HEK293 (cell line): ENCODE data around the gene PTCD1.

ENCODE experiments used
- MYNN ChIP-seq: fragments of 450-650 bp; formaldehyde crosslinking; IDR thresholded peaks from 2 replicates; pipeline ENCODE4 v1.5.1; 2016; ENCODE audit warnings: missing biosample characterization, missing genetic modification characterization, borderline replicate concordance
- ZNF23 ChIP-seq: fragments of 450-650 bp; formaldehyde crosslinking; IDR thresholded peaks from 2 replicates; pipeline ENCODE4 v1.5.1; 2016; ENCODE audit warnings: missing biosample characterization, missing genetic modification characterization, borderline replicate concordance
- ZNF292 ChIP-seq: fragments of 450-650 bp; formaldehyde crosslinking; IDR thresholded peaks from 2 replicates; pipeline ENCODE4 v1.5.1; 2016; ENCODE audit warnings: low read depth, missing biosample characterization, missing genetic modification characterization, borderline replicate concordance
- ZNF621 ChIP-seq: fragments of 450-650 bp; formaldehyde crosslinking; IDR thresholded peaks from 2 replicates; pipeline ENCODE4 v1.5.1; 2017; ENCODE audit warnings: missing biosample characterization, missing genetic modification characterization
- TF ChIP-seq, protein P1 (sequence below): fragments of 450-650 bp; formaldehyde crosslinking; IDR thresholded peaks from 2 replicates; pipeline ENCODE4 v1.5.1; 2016; ENCODE audit warnings: missing biosample characterization, missing genetic modification characterization, low read depth

DNA sequence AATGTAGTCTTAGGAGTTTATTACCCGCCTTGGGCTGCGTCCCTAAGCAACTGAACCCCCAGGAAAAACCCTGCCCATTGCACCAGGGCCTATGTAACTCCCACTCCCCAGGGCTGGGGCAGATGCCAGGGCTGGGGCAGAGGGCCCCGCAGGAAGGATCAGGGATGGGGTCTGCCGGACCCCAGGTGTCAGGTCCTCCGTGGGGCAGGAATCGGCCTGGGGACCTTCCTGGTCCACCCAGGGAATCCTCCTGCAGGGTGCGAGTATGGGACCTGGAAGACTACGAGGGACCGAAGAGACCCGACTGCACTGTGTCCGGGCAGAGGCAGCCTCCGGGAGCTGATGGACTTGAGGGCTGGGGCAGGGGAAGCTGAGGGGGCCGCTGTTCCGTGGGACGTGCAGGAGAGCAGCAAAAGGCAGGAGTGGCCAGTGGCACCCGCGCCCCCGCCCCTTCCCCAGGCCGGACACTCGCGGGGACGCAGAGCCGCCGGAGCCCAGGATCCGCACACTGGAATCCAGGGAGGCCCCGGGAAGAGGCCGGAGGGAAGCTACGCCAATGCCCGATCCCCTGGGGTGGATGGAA lies 29.8 kb upstream of the PTCD1 start:
- TF ChIP-seq ZNF292 (tag by site-specific recombination): no peak
- no peak for TF ChIP-seq ZNF23 (tag by site-specific recombination)
- no peak for TF ChIP-seq ZNF621 (tag by site-specific recombination)
- TF ChIP-seq, protein P1, sequence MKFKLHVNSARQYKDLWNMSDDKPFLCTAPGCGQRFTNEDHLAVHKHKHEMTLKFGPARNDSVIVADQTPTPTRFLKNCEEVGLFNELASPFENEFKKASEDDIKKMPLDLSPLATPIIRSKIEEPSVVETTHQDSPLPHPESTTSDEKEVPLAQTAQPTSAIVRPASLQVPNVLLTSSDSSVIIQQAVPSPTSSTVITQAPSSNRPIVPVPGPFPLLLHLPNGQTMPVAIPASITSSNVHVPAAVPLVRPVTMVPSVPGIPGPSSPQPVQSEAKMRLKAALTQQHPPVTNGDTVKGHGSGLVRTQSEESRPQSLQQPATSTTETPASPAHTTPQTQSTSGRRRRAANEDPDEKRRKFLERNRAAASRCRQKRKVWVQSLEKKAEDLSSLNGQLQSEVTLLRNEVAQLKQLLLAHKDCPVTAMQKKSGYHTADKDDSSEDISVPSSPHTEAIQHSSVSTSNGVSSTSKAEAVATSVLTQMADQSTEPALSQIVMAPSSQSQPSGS (tag by site-specific recombination): no peak
- TF ChIP-seq MYNN (tag by site-specific recombination): no peak
